Measurements from ENCODE around the gene ZNF239. TPM values are rescaled to one million over a fixed set of nuclear protein-coding genes. Genes with fewer than 3 reads are reported as not detected.
"Not testable (repeated sequence)": the region's sequence is repeated elsewhere in the genome, so short reads cannot be mapped to it uniquely, and the experiment has no call there.

ZNF239 gene
- total RNA-seq, 1 donor from 2014 or later = 0.90 TPM

- Mint-ChIP-seq H3K9me3 (ENCODE audit: unreplicated experiment) (no peaks in the 10 kb centered on the region), H3K36me3 (ENCODE audit: low read depth, unreplicated experiment) (no peaks in the 10 kb centered on the region), H3K4me1 (ENCODE audit: unreplicated experiment) (peaks cover 4% of the 10 kb centered on the region), H3K27me3 (ENCODE audit: unreplicated experiment) (peaks cover 13% of the 10 kb centered on the region), H3K4me3 (ENCODE audit: unreplicated experiment) (peak overlapping the region; percentile 22), H3K27ac (ENCODE audit: unreplicated experiment) (no peak overlapping the region)
- no peak for DNase-seq (ENCODE audit: low spot score)
- TF ChIP-seq CTCF (IDR thresholded peaks at IDR 0.05; ENCODE audit: unreplicated experiment) = no peak
These were observed 31.5 kb upstream of the ZNF239 start for GRCh38 chr10:43605850-43606322.

- not testable (repeated sequence) for H3K9me3 Mint-ChIP-seq (ENCODE audit: unreplicated experiment); H3K4me1 Mint-ChIP-seq (ENCODE audit: unreplicated experiment); H3K36me3 Mint-ChIP-seq (ENCODE audit: low read depth, unreplicated experiment); DNase-seq (ENCODE audit: low spot score); H3K4me3 Mint-ChIP-seq (ENCODE audit: unreplicated experiment); H3K27ac Mint-ChIP-seq (ENCODE audit: unreplicated experiment)
- peaks cover 13% of the 10 kb centered on the region for H3K27me3 Mint-ChIP-seq (ENCODE audit: unreplicated experiment)
These were observed 27.2 kb upstream of the ZNF239 start for GRCh38 chr10:43601576-43601975.

GRCh38 chr10:43599333-43599732 is 24.9 kb upstream of the ZNF239 start:
- Mint-ChIP-seq H3K4me1 (ENCODE audit: unreplicated experiment) (peaks cover 5% of the 10 kb centered on the region), H3K4me3 (ENCODE audit: unreplicated experiment) (no peak overlapping the region), H3K9me3 (ENCODE audit: unreplicated experiment) (peaks cover 5% of the 10 kb centered on the region), H3K36me3 (ENCODE audit: low read depth, unreplicated experiment) (peaks cover 3% of the 10 kb centered on the region), H3K27me3 (ENCODE audit: unreplicated experiment) (peaks cover 6% of the 10 kb centered on the region), H3K27ac (ENCODE audit: unreplicated experiment) (no peak overlapping the region)
- DNase-seq (ENCODE audit: low spot score) = no peak
- no peak for TF ChIP-seq CTCF (IDR thresholded peaks at IDR 0.05; ENCODE audit: unreplicated experiment)

- Mint-ChIP-seq H3K4me3 (ENCODE audit: unreplicated experiment) (no peak overlapping the region), H3K9me3 (ENCODE audit: unreplicated experiment) (peaks cover 10% of the 10 kb centered on the region), H3K27ac (ENCODE audit: unreplicated experiment) (no peak overlapping the region), H3K27me3 (ENCODE audit: unreplicated experiment) (peaks cover 5% of the 10 kb centered on the region), H3K36me3 (ENCODE audit: low read depth, unreplicated experiment) (peaks cover 7% of the 10 kb centered on the region), H3K4me1 (ENCODE audit: unreplicated experiment) (peaks cover 5% of the 10 kb centered on the region)
- DNase-seq (ENCODE audit: low spot score) = no peak
- no peak for TF ChIP-seq CTCF (IDR thresholded peaks at IDR 0.05; ENCODE audit: unreplicated experiment)
These were observed 24.0 kb upstream of the ZNF239 start for GRCh38 chr10:43598446-43598845.

GRCh38 chr10:43596546-43596945 is 22.1 kb upstream of the ZNF239 start:
- Mint-ChIP-seq H3K27ac (ENCODE audit: unreplicated experiment) (no peak overlapping the region), H3K9me3 (ENCODE audit: unreplicated experiment) (peaks cover 14% of the 10 kb centered on the region), H3K4me1 (ENCODE audit: unreplicated experiment) (peaks cover 5% of the 10 kb centered on the region), H3K4me3 (ENCODE audit: unreplicated experiment) (no peak overlapping the region), H3K36me3 (ENCODE audit: low read depth, unreplicated experiment) (peaks cover 7% of the 10 kb centered on the region), H3K27me3 (ENCODE audit: unreplicated experiment) (peaks cover 5% of the 10 kb centered on the region)
- no peak for DNase-seq (ENCODE audit: low spot score)
- TF ChIP-seq CTCF (IDR thresholded peaks at IDR 0.05; ENCODE audit: unreplicated experiment) = no peak

Data from endothelial cell (in vitro differentiated cells).